ENCODE data around the gene RTN4R. TPM values are rescaled to one million over a fixed set of nuclear protein-coding genes. Genes with fewer than 3 reads are reported as not detected.

Gene RTN4R
- total and polyA plus RNA-seq, 4 donors, result 0.05 to 2.7 (median 1.0) TPM

DNA sequence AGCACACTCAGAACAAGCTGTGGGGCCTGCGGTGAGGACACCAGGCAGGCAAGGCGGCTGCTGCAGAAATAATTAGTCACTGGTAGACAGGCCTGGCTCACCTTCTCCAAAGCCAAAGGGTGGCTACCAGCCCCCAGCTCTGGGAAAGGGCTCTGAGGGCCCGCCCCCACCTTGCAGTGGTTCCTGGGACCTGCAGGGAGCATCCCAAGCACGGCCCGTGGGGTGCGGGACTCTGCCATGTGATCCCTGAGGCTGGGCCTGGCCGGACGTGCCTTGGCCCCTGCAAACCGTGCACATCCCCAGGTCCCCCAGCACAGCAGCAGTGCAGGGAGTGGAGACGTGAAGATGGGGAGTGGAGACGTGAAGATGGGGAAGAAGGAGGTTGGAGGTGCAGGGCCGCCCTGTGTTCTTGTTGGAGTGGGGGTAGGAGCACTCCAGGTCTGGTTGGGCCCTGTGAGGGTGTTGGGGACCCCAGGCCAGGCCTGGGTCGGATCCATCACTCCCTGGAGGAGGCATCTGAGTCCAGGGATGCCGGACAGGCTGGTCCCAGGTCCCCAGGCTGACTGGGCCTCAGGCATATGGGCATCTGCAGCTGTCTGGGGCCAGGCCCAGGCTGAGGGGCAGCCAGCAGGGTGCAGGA is 41.9 kb downstream of the RTN4R start:
- H3K36me3 ChIP-seq (ENCODE audit: control insufficient read depth in 1 of 2, insufficient read depth in 2 of 2, low read length in 1 of 2), result no peaks in the 10 kb centered on the region
- 84 to 88% methylated on average over 12 to 14 of the region's 14 CpGs for WGBS, 2 donors
- intact Hi-C loops (cut with DNase I), result no loop called here
- no peak overlapping the region for H3K4me3 ChIP-seq (ENCODE audit: low read length in 2 of 2)
- no peak for DNase-seq
- H3K4me1 ChIP-seq (ENCODE audit: control insufficient read depth in 1 of 2, insufficient read depth in 2 of 2, low read length in 2 of 2), result no peaks in the 10 kb centered on the region
- H3K27me3 ChIP-seq (ENCODE audit: control insufficient read depth in 1 of 2, insufficient read depth in 2 of 2, low read length in 1 of 2), result no peaks in the 10 kb centered on the region
- no peak overlapping the region for H3K27ac ChIP-seq (ENCODE audit: low read depth in 1 of 2, low read length in 2 of 2)
- no peak for ATAC-seq (ENCODE audit: low FRiP score)
- H3K9me3 ChIP-seq (ENCODE audit: control insufficient read depth, low read length), result no peaks in the 10 kb centered on the region

DNA sequence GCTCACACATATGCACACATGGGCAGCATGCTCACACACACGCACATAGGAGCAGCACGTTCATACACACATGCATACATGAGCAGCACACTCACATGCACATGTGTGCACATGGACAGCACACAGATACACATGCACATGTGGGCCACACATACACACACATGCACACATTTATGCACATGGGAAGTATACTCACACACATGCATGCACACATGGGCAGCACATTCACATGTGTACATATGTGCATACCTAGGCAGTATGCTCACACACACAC is 42.5 kb downstream of the RTN4R start:
- no peaks in the 10 kb centered on the region for H3K4me1 ChIP-seq (ENCODE audit: control insufficient read depth in 1 of 2, insufficient read depth in 2 of 2, low read length in 2 of 2)
- H3K36me3 ChIP-seq (ENCODE audit: control insufficient read depth in 1 of 2, insufficient read depth in 2 of 2, low read length in 1 of 2), result no peaks in the 10 kb centered on the region
- no peak overlapping the region for H3K4me3 ChIP-seq (ENCODE audit: low read length in 2 of 2)
- ATAC-seq (ENCODE audit: low FRiP score), result no peak
- intact Hi-C loops (cut with DNase I), result no loop called here
- no peak for DNase-seq
- H3K27ac ChIP-seq (ENCODE audit: low read depth in 1 of 2, low read length in 2 of 2), result no peak overlapping the region
- no peaks in the 10 kb centered on the region for H3K27me3 ChIP-seq (ENCODE audit: control insufficient read depth in 1 of 2, insufficient read depth in 2 of 2, low read length in 1 of 2)
- WGBS, 2 donors, result 94 to 96% methylated on average over 2 of the region's 2 CpGs
- H3K9me3 ChIP-seq (ENCODE audit: control insufficient read depth, low read length), result no peaks in the 10 kb centered on the region

DNA sequence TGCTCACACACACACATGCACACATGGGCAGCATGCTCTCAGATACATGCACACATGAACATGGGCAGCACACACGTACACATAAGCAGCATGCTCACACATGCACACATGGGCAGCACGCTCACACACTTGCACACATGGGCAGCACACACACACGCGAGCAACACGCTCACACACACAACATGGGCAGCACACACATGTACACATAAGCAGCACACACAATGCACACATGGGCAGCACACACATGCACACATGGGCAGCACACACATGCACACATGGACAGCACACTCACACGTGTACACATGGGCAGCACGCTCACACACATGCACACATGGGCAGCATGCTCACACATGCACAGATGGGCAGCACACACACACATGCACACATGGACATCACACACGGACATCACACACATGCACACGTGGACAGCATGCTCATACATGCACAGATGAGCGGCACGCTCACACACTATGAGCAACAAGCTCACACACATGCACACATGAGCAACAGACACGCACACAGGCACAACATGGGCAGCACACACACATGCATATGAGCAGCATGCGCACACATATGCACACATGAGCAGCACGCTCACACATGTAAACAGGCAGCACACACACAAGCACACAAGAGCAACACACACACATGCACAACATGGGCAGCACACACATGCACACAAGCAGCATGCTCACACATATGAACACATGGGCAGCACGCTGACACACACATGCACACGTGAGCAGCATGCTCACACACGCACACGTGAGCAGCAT is 43.0 kb downstream of the RTN4R start:
- intact Hi-C loops (cut with DNase I), result no loop called here
- no peaks in the 10 kb centered on the region for H3K4me1 ChIP-seq (ENCODE audit: control insufficient read depth in 1 of 2, insufficient read depth in 2 of 2, low read length in 2 of 2)
- no peak overlapping the region for H3K27ac ChIP-seq (ENCODE audit: low read depth in 1 of 2, low read length in 2 of 2)
- DNase-seq, result no peak
- no peaks in the 10 kb centered on the region for H3K9me3 ChIP-seq (ENCODE audit: control insufficient read depth, low read length)
- no peaks in the 10 kb centered on the region for H3K27me3 ChIP-seq (ENCODE audit: control insufficient read depth in 1 of 2, insufficient read depth in 2 of 2, low read length in 1 of 2)
- WGBS, 2 donors, result 96 to 97% methylated on average over 18 of the region's 18 CpGs
- ATAC-seq (ENCODE audit: low FRiP score), result no peak
- no peak overlapping the region for H3K4me3 ChIP-seq (ENCODE audit: low read length in 2 of 2)
- no peaks in the 10 kb centered on the region for H3K36me3 ChIP-seq (ENCODE audit: control insufficient read depth in 1 of 2, insufficient read depth in 2 of 2, low read length in 1 of 2)

DNA sequence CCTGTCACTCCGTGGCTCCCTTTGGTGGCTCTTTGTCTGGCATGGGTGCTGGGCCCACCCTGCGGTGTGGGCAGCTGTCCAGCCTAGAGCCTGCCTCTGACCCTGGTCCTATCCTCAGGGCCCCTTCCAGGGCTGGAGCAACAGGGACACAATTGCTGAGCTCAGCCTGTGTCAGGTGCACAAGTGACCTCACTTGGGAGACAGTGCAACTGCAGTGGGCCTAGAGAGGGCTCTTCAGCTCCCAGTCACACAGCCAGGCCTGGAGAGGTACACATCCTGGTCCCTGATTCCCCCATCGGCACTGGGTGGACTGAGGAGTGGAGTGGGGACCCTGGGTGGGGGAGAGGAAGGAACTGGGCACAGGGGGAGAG is 43.9 kb downstream of the RTN4R start:
- Histone ChIP-seq H3K27me3 (ENCODE audit: control insufficient read depth in 1 of 2, insufficient read depth in 2 of 2, low read length in 1 of 2) (no peaks in the 10 kb centered on the region), H3K27ac (ENCODE audit: low read depth in 1 of 2, low read length in 2 of 2) (no peak overlapping the region), H3K4me1 (ENCODE audit: control insufficient read depth in 1 of 2, insufficient read depth in 2 of 2, low read length in 2 of 2) (no peaks in the 10 kb centered on the region), H3K4me3 (ENCODE audit: low read length in 2 of 2) (no peak overlapping the region), H3K36me3 (ENCODE audit: control insufficient read depth in 1 of 2, insufficient read depth in 2 of 2, low read length in 1 of 2) (no peaks in the 10 kb centered on the region), H3K9me3 (ENCODE audit: control insufficient read depth, low read length) (no peaks in the 10 kb centered on the region)
- intact Hi-C loops (cut with DNase I), result no loop called here
- DNase-seq (no peak), ATAC-seq (ENCODE audit: low FRiP score) (no peak)
- 91 to 95% methylated on average over 3 of the region's 3 CpGs for WGBS, 2 donors

DNA sequence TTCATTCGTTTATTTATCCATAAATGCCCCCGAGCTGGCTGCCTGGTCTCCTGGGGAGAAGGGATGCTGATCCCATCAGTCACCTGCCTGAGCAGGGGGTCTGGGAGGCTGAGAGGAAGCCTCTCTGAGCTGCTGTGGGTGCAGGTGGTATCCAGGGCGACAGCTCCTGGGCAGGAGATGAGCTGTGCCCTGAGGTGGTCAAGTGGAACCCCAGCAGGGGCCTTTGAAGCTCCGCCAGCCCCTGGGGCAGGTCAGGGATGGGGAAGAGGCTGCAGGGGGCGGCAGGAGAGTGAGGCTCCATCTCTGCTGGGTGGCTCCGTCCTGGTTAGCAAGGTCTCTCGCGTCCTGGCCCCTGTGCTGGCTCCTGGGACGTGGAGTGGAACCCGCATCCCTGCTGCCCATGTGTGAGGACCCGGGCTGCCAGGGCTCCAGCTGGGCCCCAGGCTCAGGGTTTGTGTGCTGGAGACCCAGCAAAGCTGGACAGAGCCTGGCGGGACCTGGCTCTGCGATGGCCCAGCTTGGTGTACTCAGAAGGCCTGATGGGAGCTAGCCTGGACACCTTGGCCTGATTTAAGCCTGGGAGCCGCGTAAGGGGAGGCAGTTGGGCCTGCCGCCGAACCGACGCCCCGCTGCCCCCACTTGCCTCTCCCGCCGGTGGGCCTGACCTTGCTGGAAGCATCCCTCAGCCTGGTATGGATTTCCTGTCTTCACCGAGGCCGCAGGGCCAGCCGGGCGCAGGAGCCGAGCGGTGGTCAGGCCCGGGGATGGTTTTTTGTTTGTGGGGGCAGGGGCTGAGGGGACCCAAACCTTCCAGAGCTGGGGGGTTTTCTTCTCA is 44.5 kb downstream of the RTN4R start:
- H3K4me1 ChIP-seq (ENCODE audit: control insufficient read depth in 1 of 2, insufficient read depth in 2 of 2, low read length in 2 of 2), result no peaks in the 10 kb centered on the region
- H3K4me3 ChIP-seq (ENCODE audit: low read length in 2 of 2), result no peak overlapping the region
- H3K36me3 ChIP-seq (ENCODE audit: control insufficient read depth in 1 of 2, insufficient read depth in 2 of 2, low read length in 1 of 2), result no peaks in the 10 kb centered on the region
- no peaks in the 10 kb centered on the region for H3K9me3 ChIP-seq (ENCODE audit: control insufficient read depth, low read length)
- intact Hi-C loops (cut with DNase I), result no loop called here
- no peaks in the 10 kb centered on the region for H3K27me3 ChIP-seq (ENCODE audit: control insufficient read depth in 1 of 2, insufficient read depth in 2 of 2, low read length in 1 of 2)
- ATAC-seq (ENCODE audit: low FRiP score), result no peak
- 83 to 86% methylated on average over 23 to 29 of the region's 29 CpGs for WGBS, 2 donors
- H3K27ac ChIP-seq (ENCODE audit: low read depth in 1 of 2, low read length in 2 of 2), result peak overlapping the region in 1 of 2 donors; percentile 10
- no peak for DNase-seq

DNA sequence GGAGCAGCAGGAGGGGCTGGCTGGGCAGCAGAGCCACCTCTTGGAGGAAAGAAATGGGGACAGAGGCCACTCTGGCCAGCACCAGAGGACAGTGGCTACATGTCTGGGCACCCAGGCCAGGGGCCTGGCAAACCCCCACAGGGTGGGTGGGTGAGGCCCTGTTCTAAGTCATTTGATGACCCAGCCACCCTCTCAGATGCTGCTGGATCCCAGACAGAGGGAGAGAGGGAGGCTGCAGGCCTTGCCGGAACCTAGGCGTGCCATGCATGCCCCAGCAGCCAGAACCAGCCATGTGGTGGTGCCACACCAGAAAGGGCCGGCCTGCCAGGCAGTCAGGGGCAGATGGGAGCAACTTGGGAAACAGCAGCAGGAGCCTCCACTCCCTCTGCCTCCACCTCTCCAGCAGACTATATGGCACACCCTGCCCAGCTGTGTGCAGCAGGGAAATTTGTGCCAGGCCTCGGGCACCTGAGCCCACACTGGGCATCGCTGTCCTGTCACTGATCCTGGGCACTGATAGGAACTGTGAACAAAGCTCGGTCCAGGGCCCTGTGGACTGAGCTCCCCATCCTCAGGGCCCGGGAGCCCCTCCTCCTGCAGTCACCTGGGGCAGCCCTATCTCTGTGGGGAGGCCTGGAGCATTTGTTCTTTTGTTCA is 45.2 kb downstream of the RTN4R start:
- peak overlapping the region in 1 of 2 donors; percentile 65 for H3K27ac ChIP-seq (ENCODE audit: low read depth in 1 of 2, low read length in 2 of 2)
- no peaks in the 10 kb centered on the region for H3K27me3 ChIP-seq (ENCODE audit: control insufficient read depth in 1 of 2, insufficient read depth in 2 of 2, low read length in 1 of 2)
- intact Hi-C loops (cut with DNase I), result no loop called here
- 56 to 57% methylated on average over 6 to 7 of the region's 7 CpGs for WGBS, 2 donors
- no peak for DNase-seq
- no peak overlapping the region for H3K4me3 ChIP-seq (ENCODE audit: low read length in 2 of 2)
- H3K36me3 ChIP-seq (ENCODE audit: control insufficient read depth in 1 of 2, insufficient read depth in 2 of 2, low read length in 1 of 2), result no peaks in the 10 kb centered on the region
- H3K9me3 ChIP-seq (ENCODE audit: control insufficient read depth, low read length), result no peaks in the 10 kb centered on the region
- ATAC-seq (ENCODE audit: low FRiP score), result peak; percentile 37
- no peaks in the 10 kb centered on the region for H3K4me1 ChIP-seq (ENCODE audit: control insufficient read depth in 1 of 2, insufficient read depth in 2 of 2, low read length in 2 of 2)

DNA sequence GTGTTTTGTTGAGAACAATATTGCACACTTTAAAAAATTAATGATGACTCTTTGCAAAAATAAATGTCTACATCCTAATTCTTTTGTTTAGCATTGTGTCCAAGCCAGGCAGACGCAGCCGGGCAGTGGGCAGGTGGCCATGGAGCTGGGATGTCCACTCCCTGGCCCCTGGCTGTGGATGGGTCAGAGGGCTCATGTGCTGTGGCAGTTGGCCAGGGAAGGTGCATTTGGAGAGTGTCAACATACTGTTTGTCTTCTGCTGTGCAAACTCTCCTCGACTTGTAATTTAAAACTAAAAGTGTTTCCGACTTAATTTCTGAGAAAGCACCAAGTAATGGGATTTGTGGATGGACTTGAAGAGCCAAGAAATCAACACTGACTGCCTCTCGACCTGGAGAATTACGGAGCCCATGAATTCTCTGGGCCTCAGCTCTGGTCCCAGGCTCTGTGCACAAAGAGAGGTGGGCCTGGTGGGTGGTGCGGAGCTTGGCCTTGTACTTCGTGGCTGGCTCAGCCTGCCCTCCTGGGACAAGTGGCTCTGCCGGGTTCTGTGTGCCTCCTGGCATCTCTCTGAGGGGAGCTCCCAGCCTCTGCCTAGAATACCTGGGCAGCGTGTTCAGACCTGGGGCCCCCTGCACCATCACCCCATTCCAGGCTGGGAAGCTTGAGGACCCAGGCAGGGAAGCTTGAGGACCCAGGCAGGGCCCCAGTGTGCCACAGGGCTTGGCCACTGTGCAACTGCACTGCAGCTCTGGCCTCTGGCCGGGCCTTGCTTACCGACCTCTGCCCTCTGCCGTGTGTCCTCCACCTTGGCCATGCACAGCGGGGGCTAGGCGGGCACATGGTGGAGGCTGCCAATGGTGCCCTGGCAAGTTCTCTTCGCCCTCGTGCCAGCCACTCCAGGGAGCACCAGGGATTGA is 46.4 kb downstream of the RTN4R start:
- H3K9me3 ChIP-seq (ENCODE audit: control insufficient read depth, low read length), result no peaks in the 10 kb centered on the region
- H3K4me1 ChIP-seq (ENCODE audit: control insufficient read depth in 1 of 2, insufficient read depth in 2 of 2, low read length in 2 of 2), result no peaks in the 10 kb centered on the region
- peak in 1 of 2 donors; percentile 86 for DNase-seq
- no peak overlapping the region for H3K4me3 ChIP-seq (ENCODE audit: low read length in 2 of 2)
- H3K27ac ChIP-seq (ENCODE audit: low read depth in 1 of 2, low read length in 2 of 2), result no peak overlapping the region
- no peaks in the 10 kb centered on the region for H3K27me3 ChIP-seq (ENCODE audit: control insufficient read depth in 1 of 2, insufficient read depth in 2 of 2, low read length in 1 of 2)
- intact Hi-C loops (cut with DNase I), result no loop called here
- peak; percentile 71 for ATAC-seq (ENCODE audit: low FRiP score)
- no peaks in the 10 kb centered on the region for H3K36me3 ChIP-seq (ENCODE audit: control insufficient read depth in 1 of 2, insufficient read depth in 2 of 2, low read length in 1 of 2)
- 19 to 26% methylated on average over 17 of the region's 17 CpGs for WGBS, 2 donors

DNA sequence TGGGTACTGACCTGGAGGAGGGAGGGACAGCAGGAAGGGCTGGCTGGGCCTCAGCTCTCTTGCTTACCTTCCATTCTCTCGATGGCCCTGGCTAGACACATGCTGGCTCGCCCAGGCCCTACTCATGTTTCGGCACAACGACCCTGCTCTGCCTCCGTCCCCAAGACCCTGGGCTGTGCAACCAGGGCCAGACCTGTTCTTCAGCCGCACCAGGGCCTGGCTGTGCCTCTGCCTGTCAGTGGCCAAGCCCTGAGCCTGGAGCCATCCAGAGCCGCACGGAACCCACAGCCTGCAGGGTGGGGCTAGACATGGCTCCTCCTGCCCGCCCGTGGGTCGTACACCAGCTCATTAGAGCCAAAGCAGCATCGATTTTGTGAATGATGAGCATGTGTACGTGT is 47.5 kb downstream of the RTN4R start:
- no peak overlapping the region for H3K27ac ChIP-seq (ENCODE audit: low read depth in 1 of 2, low read length in 2 of 2)
- no peak overlapping the region for H3K4me3 ChIP-seq (ENCODE audit: low read length in 2 of 2)
- WGBS, 2 donors, result 96% methylated on average over 13 of the region's 13 CpGs
- no peaks in the 10 kb centered on the region for H3K9me3 ChIP-seq (ENCODE audit: control insufficient read depth, low read length)
- ATAC-seq (ENCODE audit: low FRiP score) (no peak), DNase-seq (no peak)
- no peaks in the 10 kb centered on the region for H3K4me1 ChIP-seq (ENCODE audit: control insufficient read depth in 1 of 2, insufficient read depth in 2 of 2, low read length in 2 of 2)
- H3K36me3 ChIP-seq (ENCODE audit: control insufficient read depth in 1 of 2, insufficient read depth in 2 of 2, low read length in 1 of 2), result no peaks in the 10 kb centered on the region
- no peaks in the 10 kb centered on the region for H3K27me3 ChIP-seq (ENCODE audit: control insufficient read depth in 1 of 2, insufficient read depth in 2 of 2, low read length in 1 of 2)
- intact Hi-C loops (cut with DNase I), result no loop called here

Data from aorta (tissue), 5 donors.